ENCODE measurements around the gene PRAC1. TPM values are rescaled to one million over a fixed set of nuclear protein-coding genes. Genes with fewer than 3 reads are reported as not detected.

The PRAC1 gene
- total and polyA plus RNA-seq, 7 experiments from 2014 or later: not detected

- Mint-ChIP-seq H3K4me1 (peaks cover 0 to 34% (median 18%) of the 10 kb centered on the region in 7 donors), H3K27me3 (peaks cover 65 to 84% (median 78%) of the 10 kb centered on the region in 5 donors), H3K9me3 (peaks cover 0 to 19% (median 5%) of the 10 kb centered on the region in 11 donors), H3K36me3 (peaks cover 0 to 8% (median 0%) of the 10 kb centered on the region in 5 donors), H3K27ac (no peak overlapping the region), H3K4me3 (no peak overlapping the region)
- intact Hi-C loops (cut with micrococcal nuclease): no loop called here
- ATAC-seq (no peak), DNase-seq (no peak)
- H3K4me3 ChIP-seq (ENCODE audit: low read length): no peak overlapping the region
- ChIA-PET CTCF (interaction anchor here (0.8 kb wide), 1 partner anchor 11 kb away, joined by 3 read pairs; no protein-coding TSS in a partner anchor), POLR2A (no interaction called here)
- H3K36me3 ChIP-seq (ENCODE audit: control insufficient read depth in 2 of 3, insufficient read depth in 3 of 3, low read length in 3 of 3): no peaks in the 10 kb centered on the region
- peaks cover 0 to 13% of the 10 kb centered on the region in 2 donors for H3K4me1 ChIP-seq (ENCODE audit: control insufficient read depth in 2 of 2, insufficient read depth in 2 of 2, low read length in 2 of 2)
- H3K9me3 ChIP-seq (ENCODE audit: control insufficient read depth in 2 of 3, low read length in 3 of 3): no peaks in the 10 kb centered on the region
- H3K27ac ChIP-seq (ENCODE audit: low read depth, low read length): no peak overlapping the region
- H3K27me3 ChIP-seq (ENCODE audit: control insufficient read depth in 2 of 2, insufficient read depth in 2 of 2, low read length in 2 of 2): peaks cover 18 to 38% of the 10 kb centered on the region in 2 donors
Measured at GRCh38 chr17:48715496-48716399, 6.6 kb downstream of the PRAC1 start.

- H3K4me1 ChIP-seq (ENCODE audit: control insufficient read depth in 2 of 2, insufficient read depth in 2 of 2, low read length in 2 of 2): no peaks in the 10 kb centered on the region
- peaks cover 3 to 5% of the 10 kb centered on the region in 2 donors for H3K27me3 ChIP-seq (ENCODE audit: control insufficient read depth in 2 of 2, insufficient read depth in 2 of 2, low read length in 2 of 2)
- DNase-seq (no peak), ATAC-seq (no peak)
- H3K36me3 Mint-ChIP-seq: no peaks in the 10 kb centered on the region
- no peak overlapping the region for H3K4me3 ChIP-seq (ENCODE audit: low read length)
- peaks cover 0 to 8% (median 0%) of the 10 kb centered on the region in 7 donors for H3K4me1 Mint-ChIP-seq
- intact Hi-C loops (cut with micrococcal nuclease): no loop called here
- H3K4me3 Mint-ChIP-seq: no peak overlapping the region
- no peaks in the 10 kb centered on the region for H3K9me3 Mint-ChIP-seq
- ChIA-PET POLR2A (no interaction called here), CTCF (interaction anchor here (1.9 kb wide), 1 partner anchor 32 kb away, joined by 6 read pairs; no protein-coding TSS in a partner anchor)
- H3K9me3 ChIP-seq (ENCODE audit: control insufficient read depth in 2 of 3, low read length in 3 of 3): no peaks in the 10 kb centered on the region
- H3K36me3 ChIP-seq (ENCODE audit: control insufficient read depth in 2 of 3, insufficient read depth in 3 of 3, low read length in 3 of 3): no peaks in the 10 kb centered on the region
- peaks cover 68 to 77% (median 72%) of the 10 kb centered on the region in 5 donors for H3K27me3 Mint-ChIP-seq
- no peak overlapping the region for H3K27ac Mint-ChIP-seq
- no peak overlapping the region for H3K27ac ChIP-seq (ENCODE audit: low read depth, low read length)
Measured at GRCh38 chr17:48711128-48711527, 11.2 kb downstream of the PRAC1 start.

DNA sequence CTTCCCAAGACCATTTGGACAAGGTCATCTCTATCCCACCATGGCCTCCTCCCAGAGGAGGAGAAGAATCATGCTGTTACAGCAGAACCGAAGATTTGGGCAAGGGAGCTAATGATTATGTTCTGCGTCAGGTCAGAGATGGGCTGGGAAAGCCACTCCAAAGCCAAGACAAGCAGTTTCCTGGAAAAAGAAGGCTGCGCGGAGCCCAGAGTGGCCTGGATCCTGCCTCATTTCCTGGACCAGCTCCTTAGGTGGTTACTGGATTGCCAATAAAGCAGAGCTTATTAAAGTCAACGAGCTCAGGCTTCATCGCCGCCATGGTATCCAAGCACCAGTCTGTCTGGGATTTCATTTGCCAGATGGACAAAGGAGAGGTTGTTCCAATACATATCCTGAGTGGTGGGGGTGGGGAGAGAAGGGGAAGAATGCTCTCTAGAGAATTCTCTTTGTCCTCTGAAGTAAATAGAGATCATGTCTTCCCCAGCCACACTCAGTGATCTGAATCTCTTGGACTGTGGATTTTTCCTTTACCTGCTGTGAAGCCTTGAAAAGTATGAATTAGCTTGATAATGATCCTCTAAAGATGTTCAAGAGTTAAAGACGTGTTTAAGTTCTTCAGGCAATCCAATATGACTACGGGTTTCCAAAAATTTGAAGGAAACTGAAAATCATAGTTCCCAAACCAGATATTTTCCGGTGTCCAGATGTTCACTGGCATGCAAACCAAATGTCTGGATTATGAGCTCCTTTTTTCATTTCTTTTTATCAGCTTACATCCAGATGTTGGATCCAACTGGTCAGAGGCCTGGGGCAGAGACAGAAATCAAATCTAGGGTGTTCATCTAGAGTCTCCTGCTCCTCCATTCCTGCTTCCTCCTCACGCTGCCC, 17.7 kb downstream of the PRAC1 start:
- Histone ChIP-seq H3K4me1 (ENCODE audit: control insufficient read depth in 2 of 2, insufficient read depth in 2 of 2, low read length in 2 of 2) (no peaks in the 10 kb centered on the region), H3K36me3 (ENCODE audit: control insufficient read depth in 2 of 3, insufficient read depth in 3 of 3, low read length in 3 of 3) (no peaks in the 10 kb centered on the region), H3K27ac (ENCODE audit: low read depth, low read length) (no peak overlapping the region), H3K9me3 (ENCODE audit: control insufficient read depth in 2 of 3, low read length in 3 of 3) (no peaks in the 10 kb centered on the region), H3K4me3 (ENCODE audit: low read length) (no peak overlapping the region), H3K27me3 (ENCODE audit: control insufficient read depth in 2 of 2, insufficient read depth in 2 of 2, low read length in 2 of 2) (peaks cover 5 to 6% of the 10 kb centered on the region in 2 donors)
- ChIA-PET POLR2A (interaction anchor here (0.6 kb wide), 1 partner anchor 121 kb away, joined by 3 read pairs; no protein-coding TSS in a partner anchor), CTCF (interaction anchor here (1.1 to 1.3 kb wide), 2 partner anchors 10 to 175 kb away, joined by 3 read pairs; no protein-coding TSS in a partner anchor)
- Mint-ChIP-seq H3K4me1 (no peaks in the 10 kb centered on the region), H3K27me3 (peaks cover 64 to 83% (median 68%) of the 10 kb centered on the region in 5 donors), H3K27ac (no peak overlapping the region), H3K4me3 (no peak overlapping the region), H3K9me3 (no peaks in the 10 kb centered on the region), H3K36me3 (no peaks in the 10 kb centered on the region)
- intact Hi-C loops (cut with micrococcal nuclease): no loop called here
- no peak for ATAC-seq
- DNase-seq: no peak

- no peaks in the 10 kb centered on the region for H3K9me3 ChIP-seq (ENCODE audit: control insufficient read depth in 2 of 3, low read length in 3 of 3)
- ChIA-PET CTCF (interaction anchor here (0.6 kb wide), 1 partner anchor 820 kb away, joined by 3 read pairs; no protein-coding TSS in a partner anchor), POLR2A (no interaction called here)
- Mint-ChIP-seq H3K27ac (no peak overlapping the region), H3K4me1 (no peaks in the 10 kb centered on the region), H3K27me3 (peaks cover 52 to 80% (median 68%) of the 10 kb centered on the region in 5 donors), H3K4me3 (no peak overlapping the region), H3K36me3 (no peaks in the 10 kb centered on the region), H3K9me3 (no peaks in the 10 kb centered on the region)
- H3K27me3 ChIP-seq (ENCODE audit: control insufficient read depth in 2 of 2, insufficient read depth in 2 of 2, low read length in 2 of 2): peaks cover 6% of the 10 kb centered on the region in 2 donors
- ATAC-seq: no peak
- DNase-seq: no peak
- H3K4me1 ChIP-seq (ENCODE audit: control insufficient read depth in 2 of 2, insufficient read depth in 2 of 2, low read length in 2 of 2): no peaks in the 10 kb centered on the region
- no peak overlapping the region for H3K4me3 ChIP-seq (ENCODE audit: low read length)
- H3K27ac ChIP-seq (ENCODE audit: low read depth, low read length): no peak overlapping the region
- no peaks in the 10 kb centered on the region for H3K36me3 ChIP-seq (ENCODE audit: control insufficient read depth in 2 of 3, insufficient read depth in 3 of 3, low read length in 3 of 3)
- intact Hi-C loops (cut with micrococcal nuclease): no loop called here
Measured at GRCh38 chr17:48701864-48702532, 20.3 kb downstream of the PRAC1 start.

DNA sequence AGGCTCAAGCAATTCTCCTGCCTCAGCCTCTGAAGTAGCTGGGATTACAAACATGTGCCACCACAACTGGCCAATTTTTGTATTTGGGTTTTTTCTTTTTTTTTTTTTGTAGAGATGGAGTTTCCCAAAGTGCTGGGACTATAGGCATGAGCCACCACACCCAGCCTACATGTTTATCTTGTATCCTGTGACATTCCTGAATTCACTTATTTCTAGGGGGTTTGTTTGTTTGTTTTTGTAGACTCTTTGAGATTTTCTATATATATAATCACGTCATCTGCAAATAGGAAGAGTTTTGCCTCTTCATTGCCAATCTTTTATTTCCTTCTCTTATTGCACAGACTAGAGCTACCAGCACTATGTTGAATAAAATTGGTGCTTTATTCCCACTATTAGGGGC, 29.1 kb downstream of the PRAC1 start:
- Mint-ChIP-seq H3K4me1 (no peaks in the 10 kb centered on the region), H3K27me3 (peaks cover 47 to 56% (median 49%) of the 10 kb centered on the region in 5 donors), H3K9me3 (peaks cover 0 to 25% (median 9%) of the 10 kb centered on the region in 11 donors), H3K4me3 (no peak overlapping the region), H3K36me3 (peaks cover 0 to 5% (median 0%) of the 10 kb centered on the region in 5 donors), H3K27ac (no peak overlapping the region)
- H3K27me3 ChIP-seq (ENCODE audit: control insufficient read depth in 2 of 2, insufficient read depth in 2 of 2, low read length in 2 of 2): peaks cover 0 to 3% of the 10 kb centered on the region in 2 donors
- DNase-seq: no peak
- H3K4me3 ChIP-seq (ENCODE audit: low read length): no peak overlapping the region
- POLR2A ChIA-PET: no interaction called here
- H3K4me1 ChIP-seq (ENCODE audit: control insufficient read depth in 2 of 2, insufficient read depth in 2 of 2, low read length in 2 of 2): no peaks in the 10 kb centered on the region
- CTCF ChIA-PET: no interaction called here
- H3K36me3 ChIP-seq (ENCODE audit: control insufficient read depth in 2 of 3, insufficient read depth in 3 of 3, low read length in 3 of 3): no peaks in the 10 kb centered on the region
- ATAC-seq: no peak
- intact Hi-C loops (cut with micrococcal nuclease): no loop called here
- H3K27ac ChIP-seq (ENCODE audit: low read depth, low read length): no peak overlapping the region
- peaks cover 0 to 5% (median 0%) of the 10 kb centered on the region in 3 experiments for H3K9me3 ChIP-seq (ENCODE audit: control insufficient read depth in 2 of 3, low read length in 3 of 3)

DNA sequence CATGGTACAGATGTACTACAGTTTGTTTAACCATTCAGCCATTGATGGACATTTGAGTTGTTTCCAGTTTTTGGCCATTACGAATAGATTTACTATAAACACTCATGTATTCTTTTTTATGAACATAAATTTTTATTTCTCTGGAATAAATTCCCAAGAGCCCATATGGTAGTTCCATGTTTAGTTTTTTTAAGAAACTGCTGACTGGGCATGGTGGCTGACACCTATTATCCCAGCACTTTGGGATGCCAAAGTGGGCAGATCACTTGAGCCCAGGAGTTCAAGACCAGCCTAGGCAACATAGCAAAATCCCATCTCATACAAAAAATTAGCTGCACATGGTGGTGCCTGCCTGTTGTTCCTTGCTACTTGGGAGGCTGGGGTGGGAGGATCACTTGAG, 30.3 kb downstream of the PRAC1 start:
- Histone ChIP-seq H3K4me3 (ENCODE audit: low read length) (no peak overlapping the region), H3K36me3 (ENCODE audit: control insufficient read depth in 2 of 3, insufficient read depth in 3 of 3, low read length in 3 of 3) (no peaks in the 10 kb centered on the region), H3K9me3 (ENCODE audit: control insufficient read depth in 2 of 3, low read length in 3 of 3) (peaks cover 0 to 5% (median 0%) of the 10 kb centered on the region in 3 experiments), H3K4me1 (ENCODE audit: control insufficient read depth in 2 of 2, insufficient read depth in 2 of 2, low read length in 2 of 2) (no peaks in the 10 kb centered on the region), H3K27me3 (ENCODE audit: control insufficient read depth in 2 of 2, insufficient read depth in 2 of 2, low read length in 2 of 2) (no peaks in the 10 kb centered on the region), H3K27ac (ENCODE audit: low read depth, low read length) (no peak overlapping the region)
- no peak for DNase-seq
- Mint-ChIP-seq H3K27me3 (peaks cover 39 to 50% (median 41%) of the 10 kb centered on the region in 5 donors), H3K9me3 (peaks cover 0 to 25% (median 9%) of the 10 kb centered on the region in 11 donors), H3K4me1 (no peaks in the 10 kb centered on the region), H3K36me3 (peaks cover 0 to 5% (median 0%) of the 10 kb centered on the region in 5 donors), H3K27ac (no peak overlapping the region), H3K4me3 (no peak overlapping the region)
- POLR2A ChIA-PET: no interaction called here
- no peak for ATAC-seq
- intact Hi-C loops (cut with micrococcal nuclease): no loop called here
- CTCF ChIA-PET: no interaction called here
